ENCODE data around the gene VPS41.
"Not testable (repeated sequence)": the region's sequence is repeated elsewhere in the genome, so short reads cannot be mapped to it uniquely, and the experiment has no call there.

Gene VPS41

GRCh38 chr7:38908759-38909335 is at the start of gene VPS41:
TSS of gene VPS41 (minus strand) at chr7:38909191. CDS start at chr7:38909174, 17 bp downstream.
- DNase-seq = peak; percentile 64

GRCh38 chr7:38955892-38956291 is 46.9 kb upstream of the VPS41 start:
- no peak for DNase-seq

- DNase-seq = no peak
Measured at GRCh38 chr7:38953971-38954370, 45.0 kb upstream of the VPS41 start.

GRCh38 chr7:38953227-38953626 is 44.2 kb upstream of the VPS41 start:
- no peak for DNase-seq

- DNase-seq = no peak
Measured at GRCh38 chr7:38951213-38951612, 42.2 kb upstream of the VPS41 start.

- DNase-seq = no peak
Measured at GRCh38 chr7:38950309-38950708, 41.3 kb upstream of the VPS41 start.

- not testable (repeated sequence) for DNase-seq
Measured at GRCh38 chr7:38947541-38947940, 38.5 kb upstream of the VPS41 start.

- no peak for DNase-seq
Measured at GRCh38 chr7:38942431-38943051, 33.5 kb upstream of the VPS41 start.

- no peak for DNase-seq
Measured at GRCh38 chr7:38940774-38941173, 31.8 kb upstream of the VPS41 start.

GRCh38 chr7:38938589-38938988 is 29.6 kb upstream of the VPS41 start:
- no peak for DNase-seq

GRCh38 chr7:38938001-38938485 is 29.1 kb upstream of the VPS41 start:
- no peak for DNase-seq

GRCh38 chr7:38936641-38937040 is 27.6 kb upstream of the VPS41 start:
- DNase-seq = no peak

- no peak for DNase-seq
Measured at GRCh38 chr7:38934536-38934935, 25.5 kb upstream of the VPS41 start.

- no peak for DNase-seq
Measured at GRCh38 chr7:38934051-38934450, 25.1 kb upstream of the VPS41 start.

- peak; percentile 39 for DNase-seq
Measured at GRCh38 chr7:38932509-38933168, 23.6 kb upstream of the VPS41 start.

- no peak for DNase-seq
Measured at GRCh38 chr7:38929460-38930171, 20.6 kb upstream of the VPS41 start.

- DNase-seq = no peak
Measured at GRCh38 chr7:38928506-38928905, 19.5 kb upstream of the VPS41 start.

- DNase-seq = no peak
Measured at GRCh38 chr7:38927751-38928150, 18.8 kb upstream of the VPS41 start.

GRCh38 chr7:38920731-38921130 is 11.7 kb upstream of the VPS41 start:
- no peak for DNase-seq

GRCh38 chr7:38916396-38916795 is 7.4 kb upstream of the VPS41 start:
- DNase-seq = no peak

- no peak for DNase-seq
Measured at GRCh38 chr7:38909870-38910269, 879 bp upstream of the VPS41 start.

GRCh38 chr7:38907766-38908165 is 1.2 kb downstream of the VPS41 start:
- DNase-seq = no peak

GRCh38 chr7:38907066-38907465 is 1.9 kb downstream of the VPS41 start:
- DNase-seq = no peak
